Amygdala (tissue), 56 donors: ENCODE results near the gene LCN1.

Experiments
- DNase-seq, 56 donors: peaks; one replicate each; lab custom pipeline; 2025; lab: John Stamatoyannopoulos, UW

Gene LCN1

GRCh38 chr9:135563039-135563476 lies 41.8 kb downstream of the LCN1 start:
- DNase-seq, result no peak

GRCh38 chr9:135563858-135564257 lies 42.6 kb downstream of the LCN1 start:
- DNase-seq, result no peak

GRCh38 chr9:135565141-135565628 lies 43.9 kb downstream of the LCN1 start:
- DNase-seq, result no peak

GRCh38 chr9:135565636-135566035 lies 44.4 kb downstream of the LCN1 start:
- DNase-seq, result no peak

- no peak for DNase-seq
These were observed 45.3 kb downstream of the LCN1 start for GRCh38 chr9:135566552-135566951.

GRCh38 chr9:135567311-135567710 lies 46.1 kb downstream of the LCN1 start:
- DNase-seq, result no peak

- no peak for DNase-seq
These were observed 46.8 kb downstream of the LCN1 start for GRCh38 chr9:135568026-135568425.

DNA sequence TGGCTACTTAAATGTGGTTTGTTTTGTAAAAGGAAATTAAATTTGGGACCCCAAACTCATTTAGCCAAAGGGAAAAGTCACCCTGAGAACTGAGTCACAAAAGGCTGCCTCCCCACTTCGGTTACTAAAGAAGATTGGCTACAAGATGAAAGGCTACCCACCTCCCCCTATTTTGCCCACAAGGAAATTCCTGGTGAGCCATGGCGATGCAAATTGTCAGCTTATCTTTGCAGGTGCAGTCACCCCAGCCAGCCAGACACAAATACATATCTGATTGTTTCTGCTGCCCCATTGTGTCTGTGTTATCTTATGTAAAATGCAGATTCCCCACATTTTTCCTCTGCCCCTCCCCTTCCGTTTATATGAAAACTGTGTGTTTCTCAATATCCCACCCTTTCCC lies 49.2 kb downstream of the LCN1 start:
- no peak for DNase-seq

DNA sequence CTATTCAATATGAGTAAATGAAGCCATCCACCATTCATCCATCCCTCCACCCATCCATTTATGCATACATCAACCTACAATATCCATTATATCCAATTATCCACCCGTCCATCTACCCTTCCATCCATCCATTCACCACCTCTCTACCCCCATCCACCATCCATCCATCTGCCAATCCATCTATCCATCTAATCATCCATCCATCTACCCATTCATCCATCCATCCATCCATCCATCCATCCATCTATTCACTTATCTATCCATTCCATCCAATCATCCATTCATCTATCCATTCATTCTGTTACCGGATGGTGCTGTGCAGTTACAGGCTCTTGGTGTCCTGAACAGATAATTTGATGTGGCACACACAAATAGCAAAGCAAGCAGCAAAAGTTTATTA lies 51.0 kb downstream of the LCN1 start:
- DNase-seq, result no peak

DNA sequence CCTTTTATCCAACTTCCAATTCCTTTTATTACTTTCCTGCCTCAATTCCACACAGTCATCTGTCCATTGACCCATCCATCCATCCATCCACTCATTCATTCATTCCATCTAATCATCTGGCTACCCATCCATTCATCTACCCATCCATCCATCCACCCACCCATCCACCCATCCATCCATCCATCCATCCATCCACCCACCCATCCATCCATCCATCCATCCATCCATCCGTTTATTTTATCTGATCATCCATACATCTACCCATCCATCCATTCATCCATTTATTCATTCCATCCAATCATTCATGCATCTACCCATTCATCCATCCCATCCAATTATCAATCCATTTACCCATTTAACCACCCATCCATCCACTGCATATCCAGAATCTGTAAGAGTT lies 51.9 kb downstream of the LCN1 start:
- DNase-seq, result no peak

- no peak for DNase-seq
These were observed 53.1 kb downstream of the LCN1 start for GRCh38 chr9:135574331-135574730.

DNA sequence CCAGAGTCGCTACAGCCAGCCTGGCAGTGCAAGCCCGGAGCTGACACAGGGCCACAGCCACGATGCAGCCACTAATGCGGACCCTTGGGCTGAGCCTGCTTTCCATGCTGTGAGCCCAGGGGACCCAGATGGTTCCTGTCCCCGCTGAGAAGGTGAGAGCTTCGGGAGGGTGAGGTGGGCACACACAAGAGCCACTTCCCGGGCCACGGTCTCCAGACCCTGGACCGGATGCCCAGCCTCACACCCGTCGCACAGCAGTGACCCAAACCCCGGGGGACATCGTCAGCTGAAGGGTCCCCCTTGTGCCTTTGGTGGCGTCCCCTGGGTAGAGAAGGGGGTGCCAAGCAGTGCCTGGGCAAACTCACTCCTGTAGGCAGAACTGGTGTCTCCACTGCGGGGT lies 53.7 kb downstream of the LCN1 start:
- DNase-seq, result no peak
